GM12878 (cell line): ENCODE results near the gene TRIP11. TPM values are rescaled to one million over a fixed set of nuclear protein-coding genes. Genes with fewer than 3 reads are reported as not detected.

Experiments used
- EED ChIP-seq: sonication (generic); IDR thresholded peaks from 2 replicates; pipeline ENCODE4 v1.6.1; 2016; ENCODE audit warnings: antibody characterized with exemption, low read depth
- MEF2A ChIP-seq: IDR thresholded peaks from 2 replicates; pipeline ENCODE4 v1.6.1; 2011; ENCODE audit warnings: low read depth, mild to moderate bottlenecking, low read length, moderate library complexity; ENCODE audit not compliant: insufficient read depth
- MYB ChIP-seq: fragments of 150-350 bp; IDR thresholded peaks from 2 replicates; pipeline ENCODE4 v1.6.1; 2014; ENCODE audit warnings: mild to moderate bottlenecking, low read depth, low read length, borderline replicate concordance
- NR2C1 ChIP-seq: fragments of 450-650 bp; IDR thresholded peaks from 2 replicates; pipeline ENCODE4 v1.6.1; 2017; ENCODE audit warnings: antibody characterized with exemption, mild to moderate bottlenecking, moderate library complexity
- POLR2A ChIP-seq: IDR thresholded peaks from 2 replicates; pipeline ENCODE4 v1.6.1; 2011; ENCODE audit warnings: low read depth, mild to moderate bottlenecking, low read length
- RAD21 ChIP-seq: IDR thresholded peaks from 2 replicates; pipeline ENCODE4 v1.6.1; 2011; ENCODE audit warnings: mild to moderate bottlenecking, low read depth, low read length, moderate library complexity; ENCODE audit not compliant: insufficient read depth
- SREBF2 ChIP-seq: IDR thresholded peaks from 2 replicates; pipeline ENCODE4 v1.6.1; 2012; ENCODE audit warnings: mild to moderate bottlenecking, low read length
- TCF7 ChIP-seq: IDR thresholded peaks from 2 replicates; pipeline ENCODE4 v1.6.1; 2014; ENCODE audit warnings: antibody characterized with exemption, borderline replicate concordance
- polyA plus RNA-seq, 11 experiments: library from polyadenylated mRNA; depleted of rRNA in 4 of 11; unstranded in 6 of 11; stranded (reverse) in 5 of 11; fragments of >200 nt; fragmentation: Nextera tagmentation in 4 of 11; fragmentation: Illumina TruSeq in 1 of 11; extraction: Ambion mirVana in 4 of 11; extraction: Trizol in 1 of 11; gene quantifications; 1 replicate in 1 of 11; 2 replicates in 10 of 11; pipeline versions ENCODE4 v1.2.1 to v1.2.3, GENCODE V29; 2011 to 2016; ENCODE audit warnings: inconsistent platforms in 2 of 11, missing spikeins in 2 of 11, low read depth in 1 of 11
- total RNA-seq, 4 experiments: library from RNA; depleted of rRNA in 3 of 4; stranded (reverse); fragments of >200 nt in 3 of 4; fragmentation: Illumina TruSeq in 1 of 4; extraction: Trizol in 1 of 4; gene quantifications; 2 replicates each; pipeline versions ENCODE4 v1.2.1 to v1.2.3, GENCODE V29; 2013 to 2021
- TF ChIP-seq, protein P1 (sequence below): fragments of 450-650 bp; formaldehyde crosslinking; IDR thresholded peaks from 2 replicates; pipeline ENCODE4 v1.4.0; 2020; ENCODE audit warnings: mild to moderate bottlenecking, moderate library complexity
- TF ChIP-seq, protein P2 (sequence below): IDR thresholded peaks from 2 replicates; pipeline ENCODE4 v1.6.1; 2012; ENCODE audit warnings: improper control_type of control experiment, low read depth, low read length; ENCODE audit not compliant: insufficient replicate concordance
- TF ChIP-seq, protein P3 (sequence below): fragments of 450-650 bp; IDR thresholded peaks from 2 replicates; pipeline ENCODE4 v1.6.1; 2017; ENCODE audit warnings: low read depth, mild to moderate bottlenecking, moderate library complexity
- TF ChIP-seq, protein P4 (sequence below): fragments of 450-650 bp; IDR thresholded peaks from 2 replicates; pipeline ENCODE4 v1.6.1; 2016; ENCODE audit warnings: mild to moderate bottlenecking
- TF ChIP-seq, protein P5 (sequence below): fragments of 450-650 bp; IDR thresholded peaks from 2 replicates; pipeline ENCODE4 v1.6.1; 2017; ENCODE audit warnings: mild to moderate bottlenecking, moderate library complexity

The TRIP11 gene
- total and polyA plus RNA-seq, 10 of the 15 experiments (the other 5 are each of a cell fraction or from before 2014, with no cell fraction given) = 5.3 to 46.1 (median 19.9) TPM

DNA sequence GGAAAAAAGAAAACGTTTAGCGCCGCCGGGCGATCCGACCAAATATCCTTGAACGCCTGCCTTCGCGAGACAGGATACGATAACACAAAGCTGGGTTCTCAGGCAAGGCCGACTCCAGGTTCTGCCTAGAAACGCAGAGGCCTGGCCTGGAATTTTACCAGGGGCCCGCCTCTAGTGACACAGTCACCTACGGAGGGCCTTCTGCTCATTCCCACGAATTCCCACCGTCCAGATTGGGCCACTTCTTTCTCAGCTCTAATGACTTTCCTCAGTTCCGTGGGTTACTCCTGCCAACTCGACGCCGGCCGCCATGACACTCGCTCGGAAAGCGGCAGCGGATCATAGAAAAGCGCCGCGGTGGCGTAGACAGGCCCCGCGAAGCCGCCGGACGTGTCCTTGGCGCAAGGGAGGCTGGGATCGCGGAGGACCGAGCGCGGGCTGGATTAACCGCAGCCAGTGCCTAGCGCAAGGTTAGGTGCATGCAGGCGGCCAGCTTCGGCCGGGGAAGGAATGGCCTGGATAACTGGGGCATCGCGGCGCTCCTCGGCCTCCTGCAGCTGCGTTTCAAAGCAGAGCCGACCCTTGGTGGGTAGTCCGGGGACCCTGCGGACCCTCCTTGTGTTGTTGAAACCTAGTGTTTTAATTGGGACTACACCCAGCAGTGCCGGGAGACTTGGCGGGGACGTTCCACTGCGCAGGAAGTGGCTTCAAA lies at the start of gene TRIP11 (continued):
- TF ChIP-seq, protein P1, sequence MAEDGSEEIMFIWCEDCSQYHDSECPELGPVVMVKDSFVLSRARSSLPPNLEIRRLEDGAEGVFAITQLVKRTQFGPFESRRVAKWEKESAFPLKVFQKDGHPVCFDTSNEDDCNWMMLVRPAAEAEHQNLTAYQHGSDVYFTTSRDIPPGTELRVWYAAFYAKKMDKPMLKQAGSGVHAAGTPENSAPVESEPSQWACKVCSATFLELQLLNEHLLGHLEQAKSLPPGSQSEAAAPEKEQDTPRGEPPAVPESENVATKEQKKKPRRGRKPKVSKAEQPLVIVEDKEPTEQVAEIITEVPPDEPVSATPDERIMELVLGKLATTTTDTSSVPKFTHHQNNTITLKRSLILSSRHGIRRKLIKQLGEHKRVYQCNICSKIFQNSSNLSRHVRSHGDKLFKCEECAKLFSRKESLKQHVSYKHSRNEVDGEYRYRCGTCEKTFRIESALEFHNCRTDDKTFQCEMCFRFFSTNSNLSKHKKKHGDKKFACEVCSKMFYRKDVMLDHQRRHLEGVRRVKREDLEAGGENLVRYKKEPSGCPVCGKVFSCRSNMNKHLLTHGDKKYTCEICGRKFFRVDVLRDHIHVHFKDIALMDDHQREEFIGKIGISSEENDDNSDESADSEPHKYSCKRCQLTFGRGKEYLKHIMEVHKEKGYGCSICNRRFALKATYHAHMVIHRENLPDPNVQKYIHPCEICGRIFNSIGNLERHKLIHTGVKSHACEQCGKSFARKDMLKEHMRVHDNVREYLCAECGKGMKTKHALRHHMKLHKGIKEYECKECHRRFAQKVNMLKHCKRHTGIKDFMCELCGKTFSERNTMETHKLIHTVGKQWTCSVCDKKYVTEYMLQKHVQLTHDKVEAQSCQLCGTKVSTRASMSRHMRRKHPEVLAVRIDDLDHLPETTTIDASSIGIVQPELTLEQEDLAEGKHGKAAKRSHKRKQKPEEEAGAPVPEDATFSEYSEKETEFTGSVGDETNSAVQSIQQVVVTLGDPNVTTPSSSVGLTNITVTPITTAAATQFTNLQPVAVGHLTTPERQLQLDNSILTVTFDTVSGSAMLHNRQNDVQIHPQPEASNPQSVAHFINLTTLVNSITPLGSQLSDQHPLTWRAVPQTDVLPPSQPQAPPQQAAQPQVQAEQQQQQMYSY = no peak
- TF ChIP-seq, protein P2, sequence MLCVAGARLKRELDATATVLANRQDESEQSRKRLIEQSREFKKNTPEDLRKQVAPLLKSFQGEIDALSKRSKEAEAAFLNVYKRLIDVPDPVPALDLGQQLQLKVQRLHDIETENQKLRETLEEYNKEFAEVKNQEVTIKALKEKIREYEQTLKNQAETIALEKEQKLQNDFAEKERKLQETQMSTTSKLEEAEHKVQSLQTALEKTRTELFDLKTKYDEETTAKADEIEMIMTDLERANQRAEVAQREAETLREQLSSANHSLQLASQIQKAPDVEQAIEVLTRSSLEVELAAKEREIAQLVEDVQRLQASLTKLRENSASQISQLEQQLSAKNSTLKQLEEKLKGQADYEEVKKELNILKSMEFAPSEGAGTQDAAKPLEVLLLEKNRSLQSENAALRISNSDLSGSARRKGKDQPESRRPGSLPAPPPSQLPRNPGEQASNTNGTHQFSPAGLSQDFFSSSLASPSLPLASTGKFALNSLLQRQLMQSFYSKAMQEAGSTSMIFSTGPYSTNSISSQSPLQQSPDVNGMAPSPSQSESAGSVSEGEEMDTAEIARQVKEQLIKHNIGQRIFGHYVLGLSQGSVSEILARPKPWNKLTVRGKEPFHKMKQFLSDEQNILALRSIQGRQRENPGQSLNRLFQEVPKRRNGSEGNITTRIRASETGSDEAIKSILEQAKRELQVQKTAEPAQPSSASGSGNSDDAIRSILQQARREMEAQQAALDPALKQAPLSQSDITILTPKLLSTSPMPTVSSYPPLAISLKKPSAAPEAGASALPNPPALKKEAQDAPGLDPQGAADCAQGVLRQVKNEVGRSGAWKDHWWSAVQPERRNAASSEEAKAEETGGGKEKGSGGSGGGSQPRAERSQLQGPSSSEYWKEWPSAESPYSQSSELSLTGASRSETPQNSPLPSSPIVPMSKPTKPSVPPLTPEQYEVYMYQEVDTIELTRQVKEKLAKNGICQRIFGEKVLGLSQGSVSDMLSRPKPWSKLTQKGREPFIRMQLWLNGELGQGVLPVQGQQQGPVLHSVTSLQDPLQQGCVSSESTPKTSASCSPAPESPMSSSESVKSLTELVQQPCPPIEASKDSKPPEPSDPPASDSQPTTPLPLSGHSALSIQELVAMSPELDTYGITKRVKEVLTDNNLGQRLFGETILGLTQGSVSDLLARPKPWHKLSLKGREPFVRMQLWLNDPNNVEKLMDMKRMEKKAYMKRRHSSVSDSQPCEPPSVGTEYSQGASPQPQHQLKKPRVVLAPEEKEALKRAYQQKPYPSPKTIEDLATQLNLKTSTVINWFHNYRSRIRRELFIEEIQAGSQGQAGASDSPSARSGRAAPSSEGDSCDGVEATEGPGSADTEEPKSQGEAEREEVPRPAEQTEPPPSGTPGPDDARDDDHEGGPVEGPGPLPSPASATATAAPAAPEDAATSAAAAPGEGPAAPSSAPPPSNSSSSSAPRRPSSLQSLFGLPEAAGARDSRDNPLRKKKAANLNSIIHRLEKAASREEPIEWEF = no peak
- TF ChIP-seq, protein P3, sequence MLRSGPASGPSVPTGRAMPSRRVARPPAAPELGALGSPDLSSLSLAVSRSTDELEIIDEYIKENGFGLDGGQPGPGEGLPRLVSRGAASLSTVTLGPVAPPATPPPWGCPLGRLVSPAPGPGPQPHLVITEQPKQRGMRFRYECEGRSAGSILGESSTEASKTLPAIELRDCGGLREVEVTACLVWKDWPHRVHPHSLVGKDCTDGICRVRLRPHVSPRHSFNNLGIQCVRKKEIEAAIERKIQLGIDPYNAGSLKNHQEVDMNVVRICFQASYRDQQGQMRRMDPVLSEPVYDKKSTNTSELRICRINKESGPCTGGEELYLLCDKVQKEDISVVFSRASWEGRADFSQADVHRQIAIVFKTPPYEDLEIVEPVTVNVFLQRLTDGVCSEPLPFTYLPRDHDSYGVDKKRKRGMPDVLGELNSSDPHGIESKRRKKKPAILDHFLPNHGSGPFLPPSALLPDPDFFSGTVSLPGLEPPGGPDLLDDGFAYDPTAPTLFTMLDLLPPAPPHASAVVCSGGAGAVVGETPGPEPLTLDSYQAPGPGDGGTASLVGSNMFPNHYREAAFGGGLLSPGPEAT = peak; percentile 91; the same call in 1 of the 2 replicates
- TF ChIP-seq MEF2A (no peak), SREBF2 (no peak), TCF7 (no peak), RAD21 (no peak), EED (0 out of 2 replicates have a peak, but pooled peaks have one; percentile 25), NR2C1 (peak; percentile 47; the same call in 1 of the 2 replicates), MYB (no peak), POLR2A (peak; percentile 99)
- TF ChIP-seq, protein P4, sequence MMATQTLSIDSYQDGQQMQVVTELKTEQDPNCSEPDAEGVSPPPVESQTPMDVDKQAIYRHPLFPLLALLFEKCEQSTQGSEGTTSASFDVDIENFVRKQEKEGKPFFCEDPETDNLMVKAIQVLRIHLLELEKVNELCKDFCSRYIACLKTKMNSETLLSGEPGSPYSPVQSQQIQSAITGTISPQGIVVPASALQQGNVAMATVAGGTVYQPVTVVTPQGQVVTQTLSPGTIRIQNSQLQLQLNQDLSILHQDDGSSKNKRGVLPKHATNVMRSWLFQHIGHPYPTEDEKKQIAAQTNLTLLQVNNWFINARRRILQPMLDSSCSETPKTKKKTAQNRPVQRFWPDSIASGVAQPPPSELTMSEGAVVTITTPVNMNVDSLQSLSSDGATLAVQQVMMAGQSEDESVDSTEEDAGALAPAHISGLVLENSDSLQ = no peak
- TF ChIP-seq, protein P5, sequence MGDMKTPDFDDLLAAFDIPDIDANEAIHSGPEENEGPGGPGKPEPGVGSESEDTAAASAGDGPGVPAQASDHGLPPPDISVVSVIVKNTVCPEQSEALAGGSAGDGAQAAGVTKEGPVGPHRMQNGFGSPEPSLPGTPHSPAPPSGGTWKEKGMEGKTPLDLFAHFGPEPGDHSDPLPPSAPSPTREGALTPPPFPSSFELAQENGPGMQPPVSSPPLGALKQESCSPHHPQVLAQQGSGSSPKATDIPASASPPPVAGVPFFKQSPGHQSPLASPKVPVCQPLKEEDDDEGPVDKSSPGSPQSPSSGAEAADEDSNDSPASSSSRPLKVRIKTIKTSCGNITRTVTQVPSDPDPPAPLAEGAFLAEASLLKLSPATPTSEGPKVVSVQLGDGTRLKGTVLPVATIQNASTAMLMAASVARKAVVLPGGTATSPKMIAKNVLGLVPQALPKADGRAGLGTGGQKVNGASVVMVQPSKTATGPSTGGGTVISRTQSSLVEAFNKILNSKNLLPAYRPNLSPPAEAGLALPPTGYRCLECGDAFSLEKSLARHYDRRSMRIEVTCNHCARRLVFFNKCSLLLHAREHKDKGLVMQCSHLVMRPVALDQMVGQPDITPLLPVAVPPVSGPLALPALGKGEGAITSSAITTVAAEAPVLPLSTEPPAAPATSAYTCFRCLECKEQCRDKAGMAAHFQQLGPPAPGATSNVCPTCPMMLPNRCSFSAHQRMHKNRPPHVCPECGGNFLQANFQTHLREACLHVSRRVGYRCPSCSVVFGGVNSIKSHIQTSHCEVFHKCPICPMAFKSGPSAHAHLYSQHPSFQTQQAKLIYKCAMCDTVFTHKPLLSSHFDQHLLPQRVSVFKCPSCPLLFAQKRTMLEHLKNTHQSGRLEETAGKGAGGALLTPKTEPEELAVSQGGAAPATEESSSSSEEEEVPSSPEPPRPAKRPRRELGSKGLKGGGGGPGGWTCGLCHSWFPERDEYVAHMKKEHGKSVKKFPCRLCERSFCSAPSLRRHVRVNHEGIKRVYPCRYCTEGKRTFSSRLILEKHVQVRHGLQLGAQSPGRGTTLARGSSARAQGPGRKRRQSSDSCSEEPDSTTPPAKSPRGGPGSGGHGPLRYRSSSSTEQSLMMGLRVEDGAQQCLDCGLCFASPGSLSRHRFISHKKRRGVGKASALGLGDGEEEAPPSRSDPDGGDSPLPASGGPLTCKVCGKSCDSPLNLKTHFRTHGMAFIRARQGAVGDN = peak; percentile 84
